ENCODE results near the gene LPA. TPM values are rescaled to one million over a fixed set of nuclear protein-coding genes. Genes with fewer than 3 reads are reported as not detected.
"Not testable (repeated sequence)": the region's sequence is repeated elsewhere in the genome, so short reads cannot be mapped to it uniquely, and the experiment has no call there.

The LPA gene, protein sequence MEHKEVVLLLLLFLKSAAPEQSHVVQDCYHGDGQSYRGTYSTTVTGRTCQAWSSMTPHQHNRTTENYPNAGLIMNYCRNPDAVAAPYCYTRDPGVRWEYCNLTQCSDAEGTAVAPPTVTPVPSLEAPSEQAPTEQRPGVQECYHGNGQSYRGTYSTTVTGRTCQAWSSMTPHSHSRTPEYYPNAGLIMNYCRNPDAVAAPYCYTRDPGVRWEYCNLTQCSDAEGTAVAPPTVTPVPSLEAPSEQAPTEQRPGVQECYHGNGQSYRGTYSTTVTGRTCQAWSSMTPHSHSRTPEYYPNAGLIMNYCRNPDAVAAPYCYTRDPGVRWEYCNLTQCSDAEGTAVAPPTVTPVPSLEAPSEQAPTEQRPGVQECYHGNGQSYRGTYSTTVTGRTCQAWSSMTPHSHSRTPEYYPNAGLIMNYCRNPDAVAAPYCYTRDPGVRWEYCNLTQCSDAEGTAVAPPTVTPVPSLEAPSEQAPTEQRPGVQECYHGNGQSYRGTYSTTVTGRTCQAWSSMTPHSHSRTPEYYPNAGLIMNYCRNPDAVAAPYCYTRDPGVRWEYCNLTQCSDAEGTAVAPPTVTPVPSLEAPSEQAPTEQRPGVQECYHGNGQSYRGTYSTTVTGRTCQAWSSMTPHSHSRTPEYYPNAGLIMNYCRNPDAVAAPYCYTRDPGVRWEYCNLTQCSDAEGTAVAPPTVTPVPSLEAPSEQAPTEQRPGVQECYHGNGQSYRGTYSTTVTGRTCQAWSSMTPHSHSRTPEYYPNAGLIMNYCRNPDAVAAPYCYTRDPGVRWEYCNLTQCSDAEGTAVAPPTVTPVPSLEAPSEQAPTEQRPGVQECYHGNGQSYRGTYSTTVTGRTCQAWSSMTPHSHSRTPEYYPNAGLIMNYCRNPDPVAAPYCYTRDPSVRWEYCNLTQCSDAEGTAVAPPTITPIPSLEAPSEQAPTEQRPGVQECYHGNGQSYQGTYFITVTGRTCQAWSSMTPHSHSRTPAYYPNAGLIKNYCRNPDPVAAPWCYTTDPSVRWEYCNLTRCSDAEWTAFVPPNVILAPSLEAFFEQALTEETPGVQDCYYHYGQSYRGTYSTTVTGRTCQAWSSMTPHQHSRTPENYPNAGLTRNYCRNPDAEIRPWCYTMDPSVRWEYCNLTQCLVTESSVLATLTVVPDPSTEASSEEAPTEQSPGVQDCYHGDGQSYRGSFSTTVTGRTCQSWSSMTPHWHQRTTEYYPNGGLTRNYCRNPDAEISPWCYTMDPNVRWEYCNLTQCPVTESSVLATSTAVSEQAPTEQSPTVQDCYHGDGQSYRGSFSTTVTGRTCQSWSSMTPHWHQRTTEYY (N-terminal part only)
- total RNA-seq (under 1 TPM in 2 of 5 donors, not detected in 3; 0.09 to 0.23 TPM), total RNA-seq (0 to 0.07 (median 0) reads per million in 29 experiments)
- not detected for total RNA-seq (2013)

DNA sequence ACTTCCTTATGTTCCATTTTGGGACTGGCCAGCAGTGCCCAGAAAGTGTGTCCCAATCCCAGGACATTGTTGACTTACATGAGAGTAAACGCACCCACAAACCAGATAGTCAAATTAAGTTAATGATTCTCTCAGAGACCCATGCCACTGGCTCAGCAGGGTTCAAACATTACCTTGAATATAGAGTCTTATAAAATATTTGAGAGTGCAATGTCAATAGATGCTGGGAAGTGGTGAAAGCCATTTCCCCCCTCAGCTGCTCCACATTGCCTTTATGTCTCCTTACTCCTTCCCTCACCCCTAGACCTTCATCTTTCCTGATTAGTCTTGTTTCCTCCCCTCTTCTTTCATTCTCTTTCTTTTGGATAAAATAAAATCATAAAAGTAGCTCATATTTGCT, at the start of gene LPA:
Gene LPA (minus strand): TSS at position 78 of the 400 bp plus-strand sequence. CDS start 61 bp downstream, at position 17.
- ATAC-seq (replicated peaks in 1 of 4); DNase-seq; H3K4me3 ChIP-seq (ENCODE audit: control insufficient read depth in 1 of 2, extremely low read depth in 1 of 2, low read length in 1 of 2); H3K4me1 ChIP-seq (ENCODE audit: control insufficient read depth in 1 of 2, extremely low read depth in 1 of 2, insufficient read depth in 2 of 2, low read length in 2 of 2); H3K9me3 Mint-ChIP-seq; H3K9me3 ChIP-seq; H3K4me1 Mint-ChIP-seq; POLR2A ChIA-PET; CTCF ChIA-PET; H3K27ac ChIP-seq (ENCODE audit: low read length); H3K36me3 ChIP-seq (ENCODE audit: control insufficient read depth in 2 of 2, extremely low read depth in 1 of 2, insufficient read depth in 1 of 2, low read length in 1 of 2); H3K4me3 Mint-ChIP-seq; H3K36me3 Mint-ChIP-seq; H3K27ac Mint-ChIP-seq: not testable (repeated sequence)
- no CpG with 5 or more reads among the region's 1 CpG for WGBS (ENCODE audit: insufficient coverage)
- H3K27me3 Mint-ChIP-seq: peaks cover 17 to 27% of the 10 kb centered on the region in 2 donors
- peaks cover 0 to 22% of the 10 kb centered on the region in 2 experiments for H3K27me3 ChIP-seq (replicated peaks in 1 of 2; ENCODE audit: control insufficient read depth in 2 of 2, extremely low read depth in 1 of 2, insufficient read depth in 2 of 2, low read length in 1 of 2)

DNA sequence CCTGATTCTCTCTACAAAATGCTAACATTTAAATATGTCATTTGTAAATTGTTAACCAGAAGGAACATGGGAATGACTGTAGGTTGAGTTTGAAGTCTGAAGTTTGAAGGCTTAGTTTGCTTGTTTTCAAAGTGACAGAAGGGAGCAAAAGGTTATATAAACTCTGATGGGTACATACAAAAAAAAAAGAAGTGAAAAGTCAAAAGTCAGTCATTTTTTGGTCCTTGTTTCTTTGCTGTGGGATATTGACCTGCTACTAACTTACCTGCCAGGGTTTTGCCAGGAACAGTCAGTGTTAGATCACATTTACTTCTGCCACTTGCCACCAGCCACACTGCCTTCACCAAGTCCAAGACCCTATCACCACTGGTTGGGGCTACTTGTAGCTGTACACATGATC, 44.9 kb upstream of the LPA start:
- CTCF ChIA-PET; H3K4me1 Mint-ChIP-seq; H3K4me3 ChIP-seq (ENCODE audit: control insufficient read depth in 1 of 2, extremely low read depth in 1 of 2, low read length in 1 of 2); H3K36me3 ChIP-seq (ENCODE audit: control insufficient read depth in 2 of 2, extremely low read depth in 1 of 2, insufficient read depth in 1 of 2, low read length in 1 of 2); H3K4me3 Mint-ChIP-seq; H3K27ac ChIP-seq (ENCODE audit: low read length); H3K4me1 ChIP-seq (ENCODE audit: control insufficient read depth in 1 of 2, extremely low read depth in 1 of 2, insufficient read depth in 2 of 2, low read length in 2 of 2); H3K27me3 ChIP-seq (replicated peaks in 1 of 2; ENCODE audit: control insufficient read depth in 2 of 2, extremely low read depth in 1 of 2, insufficient read depth in 2 of 2, low read length in 1 of 2); H3K9me3 Mint-ChIP-seq; H3K9me3 ChIP-seq; POLR2A ChIA-PET; H3K36me3 Mint-ChIP-seq; H3K27ac Mint-ChIP-seq; ATAC-seq (replicated peaks in 1 of 4); DNase-seq: not testable (repeated sequence)
- peaks cover 17 to 18% of the 10 kb centered on the region in 2 donors for H3K27me3 Mint-ChIP-seq

- H3K4me1 Mint-ChIP-seq; H3K4me1 ChIP-seq (ENCODE audit: control insufficient read depth in 1 of 2, extremely low read depth in 1 of 2, insufficient read depth in 2 of 2, low read length in 2 of 2); POLR2A ChIA-PET; H3K9me3 Mint-ChIP-seq; ATAC-seq (replicated peaks in 1 of 4); H3K27me3 ChIP-seq (replicated peaks in 1 of 2; ENCODE audit: control insufficient read depth in 2 of 2, extremely low read depth in 1 of 2, insufficient read depth in 2 of 2, low read length in 1 of 2); H3K4me3 ChIP-seq (ENCODE audit: control insufficient read depth in 1 of 2, extremely low read depth in 1 of 2, low read length in 1 of 2); H3K27ac Mint-ChIP-seq; H3K36me3 ChIP-seq (ENCODE audit: control insufficient read depth in 2 of 2, extremely low read depth in 1 of 2, insufficient read depth in 1 of 2, low read length in 1 of 2); H3K9me3 ChIP-seq; H3K4me3 Mint-ChIP-seq; DNase-seq; H3K27ac ChIP-seq (ENCODE audit: low read length); CTCF ChIA-PET; H3K36me3 Mint-ChIP-seq: not testable (repeated sequence)
- WGBS (ENCODE audit: insufficient coverage): 91% methylated on average over 6 of the region's 7 CpGs
- H3K27me3 Mint-ChIP-seq: peaks cover 23 to 27% of the 10 kb centered on the region in 2 donors
Measured at GRCh38 chr6:160704688-160705087, 40.6 kb upstream of the LPA start.

GRCh38 chr6:160701918-160702680, 38.0 kb upstream of the LPA start, which contains the start of gene PLG:
Gene PLG (plus strand): TSS chr6:160702244. CDS start chr6:160702305, 61 bp downstream.
- ATAC-seq (replicated peaks in 1 of 4); H3K4me3 ChIP-seq (ENCODE audit: control insufficient read depth in 1 of 2, extremely low read depth in 1 of 2, low read length in 1 of 2); H3K27me3 ChIP-seq (replicated peaks in 1 of 2; ENCODE audit: control insufficient read depth in 2 of 2, extremely low read depth in 1 of 2, insufficient read depth in 2 of 2, low read length in 1 of 2); H3K4me3 Mint-ChIP-seq; CTCF ChIA-PET; H3K9me3 Mint-ChIP-seq; H3K9me3 ChIP-seq; H3K4me1 ChIP-seq (ENCODE audit: control insufficient read depth in 1 of 2, extremely low read depth in 1 of 2, insufficient read depth in 2 of 2, low read length in 2 of 2); H3K36me3 ChIP-seq (ENCODE audit: control insufficient read depth in 2 of 2, extremely low read depth in 1 of 2, insufficient read depth in 1 of 2, low read length in 1 of 2); H3K27ac ChIP-seq (ENCODE audit: low read length); DNase-seq; H3K27ac Mint-ChIP-seq; H3K4me1 Mint-ChIP-seq; H3K36me3 Mint-ChIP-seq; POLR2A ChIA-PET: not testable (repeated sequence)
- 60% methylated on average over 1 of the region's 6 CpGs for WGBS (ENCODE audit: insufficient coverage)
- H3K27me3 Mint-ChIP-seq: peaks cover 27 to 29% of the 10 kb centered on the region in 2 donors

DNA sequence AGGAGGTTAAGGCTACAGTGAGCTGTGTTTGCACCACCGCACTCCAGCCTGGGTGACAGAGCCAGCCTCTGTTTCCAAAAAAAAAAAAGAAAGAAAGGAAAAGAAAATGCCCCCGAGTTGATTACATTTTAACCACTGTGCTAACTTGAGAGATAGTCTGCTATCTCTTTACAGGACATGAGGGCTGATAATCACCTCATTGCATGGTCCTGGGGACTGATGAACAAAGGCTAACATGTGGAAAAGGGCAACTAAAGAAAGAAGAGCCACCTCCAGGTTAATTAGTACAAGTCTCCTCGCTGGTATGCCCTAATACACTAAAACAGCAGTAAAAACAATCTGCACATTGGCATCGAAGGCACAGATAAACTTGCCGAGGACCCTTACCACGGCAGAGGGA, 33.8 kb upstream of the LPA start:
- no peak overlapping the region for H3K4me3 Mint-ChIP-seq
- no peak overlapping the region for H3K27ac Mint-ChIP-seq
- no peaks in the 10 kb centered on the region for H3K9me3 Mint-ChIP-seq
- ChIA-PET CTCF (no interaction called here), POLR2A (no interaction called here)
- no peak overlapping the region for H3K27ac ChIP-seq (ENCODE audit: low read length)
- peaks cover 14 to 16% of the 10 kb centered on the region in 2 donors for H3K27me3 Mint-ChIP-seq
- H3K36me3 Mint-ChIP-seq: no peaks in the 10 kb centered on the region
- no peak overlapping the region for H3K4me3 ChIP-seq (ENCODE audit: control insufficient read depth in 1 of 2, extremely low read depth in 1 of 2, low read length in 1 of 2)
- H3K9me3 ChIP-seq: no peaks in the 10 kb centered on the region
- WGBS (ENCODE audit: insufficient coverage): 93% methylated on average over 2 of the region's 6 CpGs
- no peak for DNase-seq
- H3K27me3 ChIP-seq (replicated peaks in 1 of 2; ENCODE audit: control insufficient read depth in 2 of 2, extremely low read depth in 1 of 2, insufficient read depth in 2 of 2, low read length in 1 of 2): no peaks in the 10 kb centered on the region
- H3K36me3 ChIP-seq (ENCODE audit: control insufficient read depth in 2 of 2, extremely low read depth in 1 of 2, insufficient read depth in 1 of 2, low read length in 1 of 2): no peaks in the 10 kb centered on the region
- no peaks in the 10 kb centered on the region for H3K4me1 ChIP-seq (ENCODE audit: control insufficient read depth in 1 of 2, extremely low read depth in 1 of 2, insufficient read depth in 2 of 2, low read length in 2 of 2)
- no peak for ATAC-seq (replicated peaks in 1 of 4)
- no peaks in the 10 kb centered on the region for H3K4me1 Mint-ChIP-seq

DNA sequence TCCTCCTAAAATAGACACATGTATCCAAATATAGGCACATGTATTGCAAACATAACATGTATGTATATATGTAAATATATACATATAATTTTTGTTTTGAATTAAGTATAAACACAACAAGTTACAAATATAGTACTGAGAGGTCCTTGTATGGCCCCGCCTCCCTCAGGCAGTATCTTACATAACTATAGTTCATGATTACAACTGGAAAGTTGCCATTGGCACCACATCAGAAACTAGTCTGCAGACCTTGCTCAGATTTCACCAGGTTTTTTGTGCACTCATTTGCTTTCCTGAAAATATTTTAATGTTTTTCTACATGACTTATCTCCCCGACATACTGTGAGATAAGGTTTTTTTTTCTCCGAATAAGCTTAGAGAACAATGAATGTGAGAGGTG, 32.8 kb upstream of the LPA start:
- H3K4me1 Mint-ChIP-seq; H3K4me3 Mint-ChIP-seq; H3K27ac Mint-ChIP-seq; H3K27me3 ChIP-seq (replicated peaks in 1 of 2; ENCODE audit: control insufficient read depth in 2 of 2, extremely low read depth in 1 of 2, insufficient read depth in 2 of 2, low read length in 1 of 2); POLR2A ChIA-PET; H3K9me3 Mint-ChIP-seq; ATAC-seq (replicated peaks in 1 of 4); H3K36me3 Mint-ChIP-seq; H3K4me3 ChIP-seq (ENCODE audit: control insufficient read depth in 1 of 2, extremely low read depth in 1 of 2, low read length in 1 of 2); H3K36me3 ChIP-seq (ENCODE audit: control insufficient read depth in 2 of 2, extremely low read depth in 1 of 2, insufficient read depth in 1 of 2, low read length in 1 of 2); DNase-seq; CTCF ChIA-PET; H3K4me1 ChIP-seq (ENCODE audit: control insufficient read depth in 1 of 2, extremely low read depth in 1 of 2, insufficient read depth in 2 of 2, low read length in 2 of 2); H3K27ac ChIP-seq (ENCODE audit: low read length); H3K9me3 ChIP-seq: not testable (repeated sequence)
- no CpG with 5 or more reads among the region's 3 CpGs for WGBS (ENCODE audit: insufficient coverage)
- peaks cover 11 to 14% of the 10 kb centered on the region in 2 donors for H3K27me3 Mint-ChIP-seq

Measured in T-cell (primary cell).